Hypothalamus (tissue), 51 donors: ENCODE data around the gene GPC4.
"Not testable (repeated sequence)": the region's sequence is repeated elsewhere in the genome, so short reads cannot be mapped to it uniquely, and the experiment has no call there.

ENCODE experiments used
- DNase-seq, 51 donors: peaks; one replicate each; lab custom pipeline; 2025; lab: John Stamatoyannopoulos, UW

Gene GPC4

DNA sequence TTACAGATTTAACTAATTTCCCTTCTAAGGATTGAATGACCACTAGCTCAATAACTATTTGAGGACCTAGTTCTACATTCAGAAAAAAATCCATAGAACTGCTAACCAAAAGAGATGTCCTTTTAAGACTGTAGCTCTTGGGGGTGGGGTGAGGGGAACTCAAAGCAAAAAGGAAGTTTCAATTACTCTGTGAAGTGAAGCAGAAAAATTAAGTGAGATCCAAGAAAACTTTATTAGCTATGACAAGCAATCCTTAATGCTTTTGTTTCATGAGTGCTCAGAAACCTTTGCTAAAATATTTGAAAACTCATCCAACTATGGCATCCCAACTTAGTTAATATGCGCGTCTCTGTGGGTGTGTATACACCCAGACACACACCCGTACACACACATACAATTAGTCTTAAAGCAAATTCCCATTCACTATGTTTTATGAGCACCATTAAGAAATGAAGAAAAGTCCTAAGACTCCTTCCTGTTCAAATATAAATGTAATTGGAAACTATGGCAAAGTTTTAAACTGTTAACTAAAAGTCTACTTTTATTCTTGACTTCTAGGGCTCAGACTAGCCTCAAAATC, 44.5 kb downstream of the GPC4 start:
- DNase-seq = no peak

DNA sequence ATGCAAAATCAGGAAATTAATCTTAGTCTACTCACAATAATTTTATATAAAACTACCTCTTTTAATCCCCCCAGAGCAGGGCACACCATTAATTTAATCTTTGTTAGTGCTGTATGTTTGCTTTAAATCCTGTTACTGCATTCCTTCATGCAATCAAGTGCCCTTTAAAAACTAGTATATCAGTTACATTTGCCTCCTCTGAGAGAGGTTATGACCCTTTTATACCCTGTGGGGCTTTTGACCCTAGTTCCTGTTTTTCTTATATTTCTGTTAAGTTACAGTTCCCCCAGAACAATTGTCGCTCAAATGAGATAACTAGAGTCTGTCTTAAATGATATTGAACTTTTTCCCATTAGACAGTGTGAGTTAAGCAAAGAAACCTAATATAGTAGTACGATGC, 46.2 kb downstream of the GPC4 start:
- DNase-seq = no peak

DNA sequence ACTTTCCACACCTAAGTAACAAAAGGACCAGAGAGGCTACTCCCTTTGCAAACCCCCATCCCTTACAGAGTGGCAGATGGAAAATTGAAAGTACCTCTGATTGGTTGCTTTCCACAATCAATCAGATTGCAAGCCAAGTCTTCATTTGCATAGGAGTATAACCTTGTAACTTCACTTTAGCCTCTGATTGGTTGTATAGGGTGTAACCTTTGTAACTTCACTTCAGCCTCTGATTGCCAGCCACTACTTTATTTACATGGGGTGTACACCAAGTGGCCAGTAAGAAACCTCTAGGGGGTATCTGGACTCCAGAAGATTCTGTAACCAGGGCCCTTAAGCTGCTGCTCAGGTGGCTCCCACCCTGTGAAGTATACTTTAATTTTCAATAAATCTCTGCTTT, 48.6 kb downstream of the GPC4 start:
- no peak for DNase-seq

DNA sequence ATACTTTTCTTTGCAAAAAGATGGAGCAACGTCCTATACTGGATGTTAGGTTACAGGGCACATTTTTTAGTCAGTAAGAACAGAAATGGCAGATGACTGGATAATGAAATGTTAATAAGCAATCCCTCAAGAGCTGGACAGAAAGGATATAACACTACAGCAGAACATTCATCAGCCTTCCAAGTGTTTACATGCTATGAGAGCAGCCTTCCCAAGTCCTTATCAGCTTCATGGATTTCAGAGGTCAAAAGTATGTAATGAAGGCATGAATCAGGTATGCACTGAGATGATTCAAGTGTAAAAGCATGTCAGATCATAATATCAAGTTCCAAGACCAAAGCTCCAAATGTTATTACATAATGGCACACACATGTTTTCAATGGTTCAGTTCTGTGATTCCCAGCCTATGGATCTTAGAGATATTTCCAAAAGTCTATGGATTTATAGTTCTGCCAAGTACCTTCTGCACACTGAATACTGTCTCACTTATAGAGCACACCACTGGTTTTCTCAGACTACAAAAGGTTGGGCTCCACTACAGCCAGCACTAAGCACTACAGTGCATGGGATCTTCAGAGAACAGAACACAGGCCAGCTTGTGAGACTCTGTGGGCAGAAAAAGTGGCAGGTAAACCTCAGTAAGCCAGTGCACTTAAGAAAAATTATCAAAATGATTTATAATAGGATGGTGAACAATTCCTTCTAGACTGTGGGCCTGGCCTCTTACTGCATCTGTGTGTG, 49.2 kb downstream of the GPC4 start:
- no peak for DNase-seq

DNA sequence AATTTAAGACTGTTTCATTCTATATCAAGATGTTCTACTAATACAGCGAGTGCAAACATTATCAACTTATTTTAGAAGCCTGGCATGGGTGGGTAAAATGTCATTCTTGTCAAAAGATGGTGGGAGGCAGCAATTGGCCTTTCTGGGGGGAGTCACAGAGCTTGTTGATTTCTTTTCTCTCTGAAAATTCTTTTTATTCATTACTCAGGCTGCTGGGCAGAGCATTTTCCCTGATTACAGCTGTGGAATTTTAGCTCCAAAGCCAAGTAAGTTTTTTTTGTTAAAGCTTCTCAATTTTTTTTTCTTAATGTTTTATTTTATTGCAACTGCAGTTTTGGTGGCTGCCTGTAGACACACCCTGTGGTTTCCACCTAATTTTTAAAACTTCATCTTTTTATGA, 50.4 kb downstream of the GPC4 start:
- DNase-seq = no peak

DNA sequence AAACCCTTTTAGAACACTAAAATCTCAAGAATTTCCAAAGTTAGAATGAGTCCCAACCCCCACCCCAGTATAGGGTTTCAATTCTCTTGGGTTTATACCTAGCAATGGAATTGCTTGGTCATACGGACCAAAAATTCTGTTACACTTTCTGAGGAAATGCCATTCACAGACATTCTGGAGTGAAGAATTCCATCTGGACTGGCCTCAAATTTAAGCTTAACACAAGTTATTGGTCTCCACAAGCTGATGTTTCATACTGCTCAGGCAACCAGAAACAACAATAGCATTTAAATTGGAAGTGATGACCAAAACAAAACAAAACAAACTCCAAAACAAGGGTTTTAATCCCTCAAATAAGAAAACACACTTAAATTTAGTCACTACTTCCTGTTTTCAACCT, 51.1 kb downstream of the GPC4 start:
- no peak for DNase-seq

DNA sequence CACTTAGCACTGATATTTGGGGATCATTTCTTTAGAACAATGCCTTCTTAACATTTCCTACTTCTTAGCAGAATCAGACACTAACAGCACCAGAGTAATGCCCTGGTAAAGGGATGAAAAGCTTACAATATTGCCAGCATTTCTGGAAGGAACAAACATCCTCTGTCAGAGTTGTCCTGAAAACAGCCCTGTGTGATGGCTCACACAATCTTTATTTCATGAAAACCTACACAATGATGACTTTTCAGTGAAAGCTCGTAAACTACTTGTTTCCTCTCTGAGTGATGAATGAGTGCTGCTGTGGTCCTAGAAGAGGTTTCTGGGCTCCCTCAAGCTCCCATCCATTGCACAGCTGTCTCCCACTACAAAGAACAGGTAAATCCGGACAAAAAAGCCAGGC, 52.8 kb downstream of the GPC4 start:
- no peak for DNase-seq

DNA sequence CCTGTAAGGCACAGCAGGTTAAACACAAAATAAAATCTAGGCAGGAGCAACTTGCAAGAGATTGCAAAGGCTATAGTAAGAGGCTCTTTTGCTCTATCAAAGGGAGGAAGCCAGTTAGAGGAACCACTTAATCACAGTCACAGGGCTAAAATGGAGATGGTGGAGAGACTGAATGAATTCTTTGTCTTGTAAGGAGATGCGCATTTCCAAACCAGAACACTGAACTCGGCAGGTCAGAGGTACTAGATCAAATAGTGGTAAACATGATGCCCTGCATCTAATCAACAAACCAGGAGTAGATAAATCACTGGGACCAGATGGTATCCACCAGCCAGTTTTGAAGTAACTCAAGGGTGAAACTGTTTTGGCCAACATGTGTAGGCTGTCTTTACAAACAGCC, 55.8 kb downstream of the GPC4 start:
- DNase-seq = no peak

DNA sequence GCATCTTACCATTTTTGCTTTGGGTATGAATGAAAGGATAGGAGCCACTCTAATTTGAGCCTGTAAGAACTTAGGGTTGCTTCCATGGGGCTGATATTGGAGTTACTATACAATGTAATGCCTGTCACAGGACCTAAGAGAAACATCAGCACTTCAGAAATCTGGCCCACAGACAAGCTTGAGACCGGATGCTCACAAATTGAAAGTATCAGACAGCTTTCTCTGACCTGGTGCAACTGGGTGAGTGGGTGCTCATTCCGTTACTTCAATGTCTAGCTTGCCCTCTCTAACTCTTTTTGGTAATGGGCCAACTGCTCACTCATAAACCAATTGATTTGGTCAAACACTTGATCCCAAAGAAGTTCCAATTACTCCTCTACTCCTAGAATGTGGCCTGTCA, 62.1 kb downstream of the GPC4 start:
- DNase-seq = no peak

DNA sequence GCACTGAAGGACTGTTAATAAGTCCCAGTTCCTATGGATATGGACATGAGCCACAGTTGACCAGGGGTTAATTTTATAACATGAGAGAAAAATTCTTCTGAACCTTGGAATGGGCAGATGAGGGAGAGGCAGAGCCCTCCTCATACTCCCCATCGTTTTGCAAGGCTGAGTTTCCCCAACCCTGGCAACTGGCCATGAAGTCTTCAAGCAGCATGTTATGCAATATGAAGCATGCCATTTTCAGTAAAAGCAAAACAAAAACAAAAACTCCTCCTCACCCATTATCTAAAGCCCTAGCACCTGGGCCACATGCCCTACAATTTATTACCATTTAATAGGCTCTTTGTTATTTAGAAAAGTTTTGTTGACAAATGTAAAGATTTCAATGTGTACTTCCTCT, 64.5 kb downstream of the GPC4 start:
- peak in 2 of 51 donors; percentile 0 for DNase-seq

DNA sequence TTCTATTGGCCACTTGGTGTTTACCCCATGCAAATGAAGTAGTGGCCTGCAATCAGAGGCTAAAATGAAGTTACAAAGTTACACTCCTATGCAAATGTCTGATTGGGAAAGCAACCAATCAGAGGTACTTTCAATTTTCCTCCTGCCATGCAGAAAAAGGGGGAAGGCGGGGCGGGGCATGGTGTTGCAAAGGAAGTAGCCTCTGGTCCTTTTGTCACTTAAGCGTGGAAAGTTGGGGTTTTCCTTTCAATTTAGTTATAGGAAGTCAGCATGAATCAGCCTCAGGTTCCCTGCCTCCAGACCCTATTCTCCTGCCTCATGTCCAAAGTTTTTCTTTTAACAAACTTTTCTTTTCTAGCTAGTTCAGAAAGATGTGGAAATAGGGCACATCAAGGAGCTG, 69.3 kb downstream of the GPC4 start:
- DNase-seq = no peak

DNA sequence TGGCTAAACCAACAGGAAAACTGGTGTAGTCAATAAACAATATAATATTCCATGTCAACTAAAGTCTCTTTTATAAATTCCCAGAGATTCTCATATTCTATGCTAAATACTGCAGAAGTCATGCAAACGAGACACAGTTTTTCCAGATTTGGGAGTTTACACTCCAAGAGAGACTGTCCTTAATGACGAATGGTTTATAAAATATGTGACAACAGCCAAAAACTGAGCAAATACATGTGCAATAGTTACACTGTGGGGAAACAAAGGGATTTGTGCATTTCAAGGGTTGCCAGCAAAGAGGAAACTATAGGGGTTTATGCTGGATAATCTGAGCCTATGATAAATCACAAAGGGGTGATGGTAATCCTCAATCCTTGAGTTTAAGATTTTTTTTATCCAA, 75.7 kb downstream of the GPC4 start:
- no peak for DNase-seq

DNA sequence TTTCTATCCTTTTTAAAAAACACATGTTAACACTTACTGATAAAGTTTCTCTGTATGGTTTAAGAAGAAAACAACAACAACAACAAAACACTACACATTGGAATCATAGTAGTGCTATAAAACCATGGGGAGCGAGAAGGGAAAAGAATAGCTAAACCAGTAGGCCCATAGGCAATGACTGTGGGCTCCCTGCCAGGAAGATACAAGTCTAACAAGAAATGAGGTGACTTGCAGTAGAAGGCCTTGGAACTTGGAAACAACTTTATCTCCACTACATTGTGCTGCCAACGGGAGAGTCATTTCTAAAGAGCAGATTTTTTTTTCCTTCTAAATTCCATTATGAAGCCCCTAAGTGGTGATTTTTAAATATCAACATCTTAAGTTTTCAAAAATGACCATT, 78.0 kb downstream of the GPC4 start:
- DNase-seq = no peak

DNA sequence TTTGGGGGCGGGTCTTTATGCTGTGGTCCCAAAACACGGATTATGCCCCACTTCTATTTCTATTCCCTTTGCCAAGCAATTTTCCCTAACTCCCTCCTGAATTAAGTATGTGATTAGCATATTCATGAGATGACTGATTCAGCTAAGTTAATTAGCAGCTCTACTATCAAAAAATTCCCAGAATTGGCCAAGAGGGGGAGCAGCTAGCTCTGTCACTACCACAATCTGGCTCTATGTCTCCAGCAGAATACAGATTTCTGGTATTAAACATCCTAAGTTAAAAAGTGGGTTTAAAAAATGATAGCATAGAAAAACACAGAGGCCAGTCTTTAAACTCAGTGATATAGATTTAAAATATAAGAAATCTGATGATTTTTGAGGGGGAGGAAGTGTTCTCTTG, 80.3 kb downstream of the GPC4 start:
- peak in 12 of 51 donors; percentile 0 to 31 (median 2) for DNase-seq

DNA sequence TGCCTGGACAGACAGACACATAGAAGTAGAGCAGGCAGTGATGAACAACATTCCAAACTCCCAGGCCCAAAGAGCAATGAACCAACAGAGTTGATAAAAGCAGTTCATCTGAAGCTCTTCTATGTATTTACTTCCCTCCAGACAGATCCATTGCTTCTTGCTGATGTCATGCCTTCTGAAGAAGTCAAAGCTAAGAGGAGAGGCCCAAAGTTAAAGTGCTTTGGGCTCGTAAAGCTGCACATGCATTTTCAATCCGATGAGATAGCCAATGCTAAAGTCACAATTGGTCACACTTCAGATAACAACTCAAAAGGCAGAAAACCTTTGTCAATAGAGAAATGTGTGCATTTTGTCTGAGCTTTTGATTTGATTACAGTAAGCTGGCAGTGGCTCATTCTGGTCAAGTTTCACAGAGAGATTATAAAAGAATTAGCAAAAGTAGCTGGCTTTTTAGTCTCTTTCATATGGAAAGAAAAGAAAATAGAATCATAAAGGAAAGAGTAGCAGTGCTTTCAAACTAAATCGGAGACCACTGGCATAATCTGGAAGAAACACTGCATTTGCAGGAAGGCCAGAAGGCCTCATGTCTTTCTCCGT, 82.0 kb downstream of the GPC4 start:
- DNase-seq = no peak

DNA sequence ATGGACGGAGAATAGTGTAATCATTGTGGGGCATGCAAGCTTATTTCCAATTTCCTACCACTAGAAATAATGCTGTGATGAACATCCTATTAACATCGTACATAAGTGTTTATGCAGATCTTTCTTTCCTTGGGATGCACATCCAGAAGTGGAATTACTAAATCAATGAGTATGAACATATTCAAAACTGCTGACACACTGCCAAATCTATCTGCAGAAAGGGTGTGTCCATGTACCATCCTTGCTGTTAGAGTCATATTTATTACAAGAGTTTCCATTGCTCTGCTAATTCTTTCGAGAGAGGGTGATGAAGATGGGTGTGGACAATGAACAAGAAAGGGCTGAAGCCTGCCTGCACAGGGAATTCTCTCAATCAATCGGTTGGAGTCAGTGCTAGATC, 82.6 kb downstream of the GPC4 start:
- DNase-seq = no peak

DNA sequence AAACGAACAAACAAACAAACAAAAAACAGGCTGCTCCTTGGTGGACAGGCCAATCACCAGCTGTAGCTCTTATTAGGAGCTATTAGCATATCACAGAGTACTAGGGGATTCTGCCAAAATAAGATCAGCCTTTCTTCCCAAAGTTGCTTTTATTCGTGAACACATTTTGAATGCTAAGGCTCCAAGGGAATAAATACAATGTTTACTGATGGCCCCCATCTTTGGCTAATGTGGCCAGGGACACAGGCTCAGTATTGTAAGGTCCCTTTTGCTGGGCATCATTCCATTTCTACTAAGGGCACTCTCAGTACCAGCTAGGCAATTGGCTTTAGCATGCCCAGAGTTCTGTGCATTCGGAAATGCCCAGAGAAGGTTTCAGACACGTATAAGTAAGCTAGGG, 84.3 kb downstream of the GPC4 start:
- DNase-seq = peak in 2 of 51 donors; percentile 0 to 4

DNA sequence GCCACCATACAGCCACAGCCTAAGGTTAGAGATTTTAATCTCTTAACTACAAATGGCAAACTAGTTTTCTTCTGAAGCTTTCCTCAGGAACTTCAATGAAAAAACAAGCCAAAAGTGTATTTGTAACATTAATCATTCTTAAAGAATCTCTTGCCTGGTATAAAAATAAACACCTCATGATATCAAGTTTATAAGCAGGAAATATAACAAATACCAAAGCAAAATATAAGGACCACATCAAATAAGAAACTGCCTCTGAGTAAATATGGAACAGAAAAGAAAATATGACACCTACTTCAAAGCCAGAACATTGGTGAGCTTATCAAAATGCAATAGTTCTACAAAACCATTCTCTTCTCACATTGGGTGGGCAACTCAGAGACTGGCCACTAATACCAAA, 89.9 kb downstream of the GPC4 start:
- no peak for DNase-seq

DNA sequence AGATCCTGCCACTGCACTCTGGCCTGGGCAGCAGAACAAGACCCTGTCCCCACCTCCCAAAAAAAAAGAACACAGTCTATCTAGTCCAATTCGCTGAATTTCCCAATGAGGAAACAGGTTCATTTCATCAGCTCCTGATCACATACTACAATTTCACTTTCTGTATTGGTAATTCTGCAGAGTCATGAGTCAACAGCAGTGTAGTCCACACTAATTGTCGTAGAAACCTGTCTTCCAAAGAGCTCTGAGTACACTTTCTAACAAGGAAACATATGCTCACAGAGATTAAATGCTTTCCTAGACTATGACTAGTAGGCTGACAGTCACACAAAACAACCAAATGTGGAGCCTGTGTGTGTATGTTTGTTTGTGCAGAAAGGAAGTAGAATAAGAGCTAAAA, 91.9 kb downstream of the GPC4 start:
- no peak for DNase-seq

DNA sequence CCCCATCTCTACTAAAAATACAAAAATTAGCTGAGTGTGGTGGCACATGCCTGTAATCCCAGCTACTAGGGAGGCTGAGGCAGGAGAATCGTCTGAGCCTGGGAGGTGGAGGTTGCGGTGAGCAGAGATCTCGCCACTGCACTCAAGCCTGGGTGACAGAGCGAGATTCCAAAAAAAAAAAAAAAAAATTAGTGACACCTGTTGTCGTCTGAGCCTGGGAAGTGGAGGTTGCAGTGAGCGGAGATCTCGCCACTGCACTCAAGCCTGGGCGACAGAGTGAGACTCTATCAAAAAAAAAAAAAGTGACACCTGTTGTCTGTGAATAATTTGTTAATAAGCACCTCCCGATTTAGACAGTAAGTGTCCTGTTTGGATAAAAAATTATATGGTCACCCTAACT, 93.0 kb downstream of the GPC4 start:
- not testable (repeated sequence) for DNase-seq

DNA sequence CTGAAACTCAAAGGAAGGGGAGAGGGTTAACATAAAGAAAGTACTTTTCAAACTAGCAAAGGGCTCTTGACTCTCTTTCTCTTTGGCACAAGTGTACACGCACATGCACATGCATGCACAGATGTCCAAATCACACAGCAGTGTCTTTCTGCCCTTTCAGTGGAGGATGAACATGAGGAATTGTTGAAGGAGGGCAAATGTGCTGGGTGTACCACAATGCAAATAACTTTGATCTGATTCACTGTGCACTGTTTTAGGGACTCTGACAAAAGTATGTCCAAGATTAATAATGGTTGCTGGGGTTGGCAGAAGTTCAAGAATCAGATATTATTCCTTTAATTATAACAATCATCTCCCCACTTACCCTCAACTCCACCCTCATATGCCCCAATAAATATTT, 93.8 kb downstream of the GPC4 start:
- no peak for DNase-seq

DNA sequence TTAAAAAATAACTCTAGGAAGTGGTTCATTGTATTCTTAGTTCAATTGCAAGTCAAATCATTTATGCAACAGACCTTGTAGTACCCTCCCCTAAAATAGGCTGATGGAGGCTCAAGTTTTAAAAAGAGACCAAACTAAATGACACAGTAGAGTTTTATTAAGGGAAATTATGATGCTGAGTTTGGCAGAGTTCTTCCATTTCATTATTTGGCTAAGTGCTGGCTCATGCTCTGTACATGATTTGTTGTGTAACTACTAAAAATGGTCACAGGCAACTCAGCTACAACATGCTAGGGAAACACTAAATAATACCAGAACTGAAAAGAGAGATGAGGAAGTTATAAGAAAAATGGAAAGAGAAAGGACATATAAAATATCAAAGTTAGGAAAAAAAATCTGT, 101.0 kb downstream of the GPC4 start:
- no peak for DNase-seq

DNA sequence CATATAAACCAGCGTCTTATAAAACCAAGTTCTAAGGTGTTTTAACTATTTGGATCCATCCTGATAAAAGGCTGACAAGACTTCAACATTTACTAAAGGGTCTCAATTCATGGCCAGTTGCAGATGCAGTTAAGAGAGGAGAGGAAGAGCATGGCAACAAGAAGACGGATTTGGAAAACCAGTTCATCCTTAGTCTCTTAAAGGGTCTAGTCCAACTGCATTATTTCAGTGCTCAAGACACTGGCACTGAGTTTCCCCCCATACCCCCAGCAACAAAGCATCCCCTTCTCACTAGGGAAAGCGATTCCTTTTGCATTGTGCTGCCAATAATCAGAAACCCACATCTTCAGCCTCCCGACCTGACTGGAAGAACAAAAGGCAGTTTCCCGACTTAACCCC, 106.8 kb downstream of the GPC4 start:
- DNase-seq = no peak
